ENCODE measurements around the gene ZBED6. TPM values are rescaled to one million over a fixed set of nuclear protein-coding genes. Genes with fewer than 3 reads are reported as not detected.

The ZBED6 gene
- total and polyA plus RNA-seq, 9 of the 15 experiments (the other 6 are each of a cell fraction or from before 2014, with no cell fraction given) = 0.21 to 16.6 (median 5.0) TPM

- no peak for TF ChIP-seq MNT (conservative IDR thresholded peaks at IDR 0.05)
- TF ChIP-seq LARP7 (IDR thresholded peaks at IDR 0.05) = no peak
- no peak for TF ChIP-seq TCFL5 (CRISPR knock-in tag; conservative IDR thresholded peaks at IDR 0.05)
- no peak for TF ChIP-seq PHF20 (IDR thresholded peaks at IDR 0.05; ENCODE audit: partially characterized antibody)
- TF ChIP-seq PRDM10 (IDR thresholded peaks at IDR 0.05; ENCODE audit: partially characterized antibody) = no peak
- no peak for TF ChIP-seq MTA2 (IDR thresholded peaks at IDR 0.05; ENCODE audit: low read depth)
Measured at GRCh38 chr1:203789966-203790365, 5.5 kb upstream of the ZBED6 start (continued).

DNA sequence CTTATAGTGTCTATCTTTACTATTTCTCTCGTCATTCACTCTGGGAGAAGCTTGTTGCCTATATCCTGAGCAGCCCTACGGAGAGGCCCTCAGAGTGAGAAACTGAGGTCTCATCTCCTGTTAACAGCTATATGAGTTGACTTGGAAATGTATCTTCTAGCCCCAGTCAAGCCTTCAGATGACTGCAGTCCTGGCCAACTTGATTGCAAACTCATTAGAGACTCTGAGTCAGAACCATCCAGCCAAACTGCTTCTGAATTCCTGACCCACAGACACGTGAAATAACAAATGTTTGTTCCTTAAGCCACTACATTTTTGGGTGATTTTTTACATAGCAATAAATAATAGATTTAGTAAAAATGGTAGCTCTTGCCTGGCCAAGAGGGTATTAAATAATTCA, 3.9 kb upstream of the ZBED6 start:
- CTCF ChIA-PET (ENCODE audit: low intra/inter-chr PET ratio) = no interaction called here
- in situ Hi-C loops (cut with MboI) = no loop called here
- TF ChIP-seq GATAD2B (IDR thresholded peaks at IDR 0.05; ENCODE audit: borderline replicate concordance) (no peak), CHCHD3 (CRISPR knock-in tag; IDR thresholded peaks at IDR 0.05) (no peak), ZNF445 (CRISPR knock-in tag; IDR thresholded peaks at IDR 0.05; ENCODE audit: low read depth) (no peak), PHF8 (IDR thresholded peaks at IDR 0.05; ENCODE audit: borderline replicate concordance, low read length) (no peak), ZNF79 (CRISPR knock-in tag; IDR thresholded peaks at IDR 0.05; ENCODE audit: low read depth) (no peak), JUN (IDR thresholded peaks at IDR 0.05; ENCODE audit: borderline replicate concordance, low read depth, low read length) (no peak), JUN (CRISPR knock-in tag; IDR thresholded peaks at IDR 0.05; ENCODE audit: borderline replicate concordance) (no peak), TAF15 (IDR thresholded peaks at IDR 0.05; ENCODE audit: low read depth, low read length) (no peak)
- TF ChIP-seq, protein P1, sequence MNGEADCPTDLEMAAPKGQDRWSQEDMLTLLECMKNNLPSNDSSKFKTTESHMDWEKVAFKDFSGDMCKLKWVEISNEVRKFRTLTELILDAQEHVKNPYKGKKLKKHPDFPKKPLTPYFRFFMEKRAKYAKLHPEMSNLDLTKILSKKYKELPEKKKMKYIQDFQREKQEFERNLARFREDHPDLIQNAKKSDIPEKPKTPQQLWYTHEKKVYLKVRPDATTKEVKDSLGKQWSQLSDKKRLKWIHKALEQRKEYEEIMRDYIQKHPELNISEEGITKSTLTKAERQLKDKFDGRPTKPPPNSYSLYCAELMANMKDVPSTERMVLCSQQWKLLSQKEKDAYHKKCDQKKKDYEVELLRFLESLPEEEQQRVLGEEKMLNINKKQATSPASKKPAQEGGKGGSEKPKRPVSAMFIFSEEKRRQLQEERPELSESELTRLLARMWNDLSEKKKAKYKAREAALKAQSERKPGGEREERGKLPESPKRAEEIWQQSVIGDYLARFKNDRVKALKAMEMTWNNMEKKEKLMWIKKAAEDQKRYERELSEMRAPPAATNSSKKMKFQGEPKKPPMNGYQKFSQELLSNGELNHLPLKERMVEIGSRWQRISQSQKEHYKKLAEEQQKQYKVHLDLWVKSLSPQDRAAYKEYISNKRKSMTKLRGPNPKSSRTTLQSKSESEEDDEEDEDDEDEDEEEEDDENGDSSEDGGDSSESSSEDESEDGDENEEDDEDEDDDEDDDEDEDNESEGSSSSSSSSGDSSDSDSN (IDR thresholded peaks at IDR 0.05; ENCODE audit: borderline replicate concordance in 1 of 2, low read depth in 2 of 2, low read length in 2 of 2) = no peak

More for the DNA sequence above, 3.9 kb upstream of the ZBED6 start:
- Histone ChIP-seq H3K4me1 (replicated peaks in 1 of 2; ENCODE audit: control insufficient read depth in 2 of 2, insufficient read depth in 2 of 2, low read length in 2 of 2) (peaks cover 2 to 5% of the 10 kb centered on the region in 2 experiments; a peak in 4 of 5 replicates), H3K9ac (ENCODE audit: insufficient read depth in 1 of 2, low read depth in 2 of 2, low read length in 2 of 2) (no peak overlapping the region), H3K9me3 (replicated peaks; ENCODE audit: control insufficient read depth, insufficient read depth, low read depth, low read length) (no peaks in the 10 kb centered on the region), H3K4me2 (ENCODE audit: insufficient read depth, low read length) (no peak overlapping the region), H3K27ac (ENCODE audit: extremely low read depth, low read depth, low read length) (no peak overlapping the region), H3K9me1 (ENCODE audit: control insufficient read depth, insufficient read depth, low read length) (no peaks in the 10 kb centered on the region), H3K27me3 (ENCODE audit: control insufficient read depth in 2 of 2, insufficient read depth in 2 of 2, low read length in 2 of 2) (no peaks in the 10 kb centered on the region), H3K4me3 (no peak overlapping the region), H3K79me2 (ENCODE audit: control insufficient read depth, insufficient read depth, low read length) (peaks cover 6% of the 10 kb centered on the region), H2AFZ (ENCODE audit: low read depth, low read length) (no peak overlapping the region), H3K36me3 (ENCODE audit: control insufficient read depth, insufficient read depth, low read length) (peaks cover 5% of the 10 kb centered on the region; the same call in 1 of the 3 replicates), H4K20me1 (replicated peaks; ENCODE audit: control insufficient read depth, insufficient read depth, low read length) (no peaks in the 10 kb centered on the region)
- ATAC-seq (no peak), DNase-seq (ENCODE audit: extremely low read depth in 1 of 4, low spot score in 3 of 4) (no peak), FAIRE-seq (no peak)
- 38% methylated on average over 3 of the region's 3 CpGs for WGBS (ENCODE audit: insufficient coverage, low coverage, missing lambda C conversion rate)
- intact Hi-C loops (cut with micrococcal nuclease) = no loop called here
- POLR2A ChIA-PET = interaction anchor here (0.5 to 1.5 kb wide), 4 partner anchors 9 to 1207 kb away, joined by 3 to 5 read pairs (median 4); no protein-coding TSS in a partner anchor
- no TSS peak for BruUV-seq (replicated peaks)

All from K562 (cell line).